ENCODE data around the gene TNNI3K. TPM values are rescaled to one million over a fixed set of nuclear protein-coding genes. Genes with fewer than 3 reads are reported as not detected.

Gene TNNI3K
- total RNA-seq, 1 donor from 2014 or later, result not detected

DNA sequence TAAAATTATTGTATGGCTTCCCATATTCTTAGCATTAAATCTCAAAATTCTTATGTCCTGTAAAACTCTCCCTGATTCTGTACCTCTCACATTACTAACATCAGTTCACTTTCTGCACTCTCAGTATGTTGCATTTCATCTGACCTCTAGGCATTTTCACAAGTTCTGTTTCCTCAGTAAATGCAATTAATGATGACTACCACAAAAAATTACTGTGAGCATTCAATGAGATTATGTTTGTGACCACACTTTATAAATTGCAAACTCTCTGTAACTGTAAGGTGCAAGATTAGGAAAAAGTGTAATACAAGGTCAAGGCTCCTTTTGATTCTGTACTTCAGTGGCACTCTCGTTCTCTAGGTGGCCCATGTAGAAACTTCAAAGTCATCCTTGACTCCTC is 216.8 kb downstream of the TNNI3K start:
- H3K27me3 Mint-ChIP-seq (ENCODE audit: unreplicated experiment), result no peaks in the 10 kb centered on the region
- H3K27ac Mint-ChIP-seq (ENCODE audit: unreplicated experiment), result no peak overlapping the region
- no peaks in the 10 kb centered on the region for H3K9me3 Mint-ChIP-seq (ENCODE audit: unreplicated experiment)
- H3K4me1 Mint-ChIP-seq (ENCODE audit: unreplicated experiment), result no peaks in the 10 kb centered on the region
- TF ChIP-seq, protein P1, sequence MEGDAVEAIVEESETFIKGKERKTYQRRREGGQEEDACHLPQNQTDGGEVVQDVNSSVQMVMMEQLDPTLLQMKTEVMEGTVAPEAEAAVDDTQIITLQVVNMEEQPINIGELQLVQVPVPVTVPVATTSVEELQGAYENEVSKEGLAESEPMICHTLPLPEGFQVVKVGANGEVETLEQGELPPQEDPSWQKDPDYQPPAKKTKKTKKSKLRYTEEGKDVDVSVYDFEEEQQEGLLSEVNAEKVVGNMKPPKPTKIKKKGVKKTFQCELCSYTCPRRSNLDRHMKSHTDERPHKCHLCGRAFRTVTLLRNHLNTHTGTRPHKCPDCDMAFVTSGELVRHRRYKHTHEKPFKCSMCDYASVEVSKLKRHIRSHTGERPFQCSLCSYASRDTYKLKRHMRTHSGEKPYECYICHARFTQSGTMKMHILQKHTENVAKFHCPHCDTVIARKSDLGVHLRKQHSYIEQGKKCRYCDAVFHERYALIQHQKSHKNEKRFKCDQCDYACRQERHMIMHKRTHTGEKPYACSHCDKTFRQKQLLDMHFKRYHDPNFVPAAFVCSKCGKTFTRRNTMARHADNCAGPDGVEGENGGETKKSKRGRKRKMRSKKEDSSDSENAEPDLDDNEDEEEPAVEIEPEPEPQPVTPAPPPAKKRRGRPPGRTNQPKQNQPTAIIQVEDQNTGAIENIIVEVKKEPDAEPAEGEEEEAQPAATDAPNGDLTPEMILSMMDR (IDR thresholded peaks at IDR 0.05), result no peak
- no peak overlapping the region for H3K4me3 Mint-ChIP-seq (ENCODE audit: unreplicated experiment)
- no peak for DNase-seq (ENCODE audit: extremely low spot score, unreplicated experiment)
- H3K36me3 Mint-ChIP-seq (ENCODE audit: unreplicated experiment), result no peaks in the 10 kb centered on the region

DNA sequence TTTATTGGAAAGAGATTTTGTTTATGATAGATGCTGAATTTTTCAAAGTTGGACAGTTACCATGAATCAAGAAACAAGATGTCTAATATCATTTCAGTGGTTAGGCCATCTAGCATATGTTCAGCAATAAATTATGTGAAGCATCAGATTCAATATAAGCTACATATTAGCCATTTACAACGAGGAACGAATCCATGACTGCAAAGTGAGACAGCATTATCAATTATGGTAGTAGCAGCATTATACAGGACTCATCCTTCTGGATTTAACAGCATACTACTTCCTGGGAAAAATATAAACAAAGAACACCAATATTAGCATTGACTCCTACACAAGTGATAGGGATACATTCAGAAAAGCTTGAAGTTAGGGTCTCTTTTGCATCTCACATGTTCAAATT is 218.1 kb downstream of the TNNI3K start:
- H3K9me3 Mint-ChIP-seq (ENCODE audit: unreplicated experiment), result no peaks in the 10 kb centered on the region

DNA sequence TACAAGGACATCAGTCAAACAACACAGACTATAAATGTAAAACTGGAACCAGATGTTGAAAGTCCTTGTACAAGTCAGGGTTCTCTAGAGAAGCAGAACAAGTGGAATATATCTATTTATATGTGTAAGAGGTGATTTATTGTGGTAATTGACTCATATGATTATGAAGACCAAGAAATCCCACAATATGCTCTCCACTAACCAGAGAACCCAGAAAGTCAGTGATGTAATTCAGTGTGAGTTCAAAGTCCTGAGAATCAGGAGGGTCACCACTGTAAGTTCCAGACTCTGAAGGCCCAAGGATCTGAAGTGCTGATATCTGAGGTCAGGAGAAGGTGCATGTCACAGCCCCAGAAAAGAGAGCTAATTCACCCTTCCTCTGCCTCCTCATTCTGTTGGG is 220.2 kb downstream of the TNNI3K start:
- H3K9me3 Mint-ChIP-seq (ENCODE audit: unreplicated experiment), result no peaks in the 10 kb centered on the region
- no peaks in the 10 kb centered on the region for H3K27me3 Mint-ChIP-seq (ENCODE audit: unreplicated experiment)
- no peaks in the 10 kb centered on the region for H3K36me3 Mint-ChIP-seq (ENCODE audit: unreplicated experiment)
- no peak overlapping the region for H3K4me3 Mint-ChIP-seq (ENCODE audit: unreplicated experiment)
- TF ChIP-seq, protein P1 (IDR thresholded peaks at IDR 0.05), result no peak
- no peak for DNase-seq (ENCODE audit: extremely low spot score, unreplicated experiment)
- H3K4me1 Mint-ChIP-seq (ENCODE audit: unreplicated experiment), result no peaks in the 10 kb centered on the region
- H3K27ac Mint-ChIP-seq (ENCODE audit: unreplicated experiment), result no peak overlapping the region

More for the DNA sequence above, 218.1 kb downstream of the TNNI3K start:
- H3K4me1 Mint-ChIP-seq (ENCODE audit: unreplicated experiment), result no peaks in the 10 kb centered on the region
- H3K4me3 Mint-ChIP-seq (ENCODE audit: unreplicated experiment), result no peak overlapping the region
- H3K27me3 Mint-ChIP-seq (ENCODE audit: unreplicated experiment), result no peaks in the 10 kb centered on the region
- TF ChIP-seq, protein P1 (IDR thresholded peaks at IDR 0.05), result no peak
- DNase-seq (ENCODE audit: extremely low spot score, unreplicated experiment), result no peak
- no peaks in the 10 kb centered on the region for H3K36me3 Mint-ChIP-seq (ENCODE audit: unreplicated experiment)
- no peak overlapping the region for H3K27ac Mint-ChIP-seq (ENCODE audit: unreplicated experiment)

DNA sequence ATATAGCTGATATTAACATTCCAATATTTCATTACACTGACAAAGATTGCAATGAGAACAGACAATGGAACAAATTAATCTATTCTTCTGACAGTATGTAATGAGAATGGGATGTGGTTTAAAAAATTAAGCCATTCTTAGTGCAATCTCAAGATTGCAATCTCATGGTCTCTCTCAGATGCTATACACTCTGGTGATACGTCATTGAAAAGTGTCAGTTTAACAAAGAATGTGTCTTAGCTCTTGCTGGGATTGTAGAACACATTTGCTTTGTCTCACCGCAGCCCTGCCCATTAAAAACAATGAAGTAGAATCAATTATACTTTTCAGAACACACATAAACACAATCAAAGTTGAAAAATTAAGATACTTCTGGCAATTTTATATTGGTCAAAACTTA is 222.1 kb downstream of the TNNI3K start:
- TF ChIP-seq, protein P1 (IDR thresholded peaks at IDR 0.05), result no peak
- no peaks in the 10 kb centered on the region for H3K9me3 Mint-ChIP-seq (ENCODE audit: unreplicated experiment)
- DNase-seq (ENCODE audit: extremely low spot score, unreplicated experiment), result no peak
- H3K4me3 Mint-ChIP-seq (ENCODE audit: unreplicated experiment), result no peak overlapping the region
- no peaks in the 10 kb centered on the region for H3K36me3 Mint-ChIP-seq (ENCODE audit: unreplicated experiment)
- no peaks in the 10 kb centered on the region for H3K27me3 Mint-ChIP-seq (ENCODE audit: unreplicated experiment)
- H3K27ac Mint-ChIP-seq (ENCODE audit: unreplicated experiment), result no peak overlapping the region
- no peaks in the 10 kb centered on the region for H3K4me1 Mint-ChIP-seq (ENCODE audit: unreplicated experiment)

DNA sequence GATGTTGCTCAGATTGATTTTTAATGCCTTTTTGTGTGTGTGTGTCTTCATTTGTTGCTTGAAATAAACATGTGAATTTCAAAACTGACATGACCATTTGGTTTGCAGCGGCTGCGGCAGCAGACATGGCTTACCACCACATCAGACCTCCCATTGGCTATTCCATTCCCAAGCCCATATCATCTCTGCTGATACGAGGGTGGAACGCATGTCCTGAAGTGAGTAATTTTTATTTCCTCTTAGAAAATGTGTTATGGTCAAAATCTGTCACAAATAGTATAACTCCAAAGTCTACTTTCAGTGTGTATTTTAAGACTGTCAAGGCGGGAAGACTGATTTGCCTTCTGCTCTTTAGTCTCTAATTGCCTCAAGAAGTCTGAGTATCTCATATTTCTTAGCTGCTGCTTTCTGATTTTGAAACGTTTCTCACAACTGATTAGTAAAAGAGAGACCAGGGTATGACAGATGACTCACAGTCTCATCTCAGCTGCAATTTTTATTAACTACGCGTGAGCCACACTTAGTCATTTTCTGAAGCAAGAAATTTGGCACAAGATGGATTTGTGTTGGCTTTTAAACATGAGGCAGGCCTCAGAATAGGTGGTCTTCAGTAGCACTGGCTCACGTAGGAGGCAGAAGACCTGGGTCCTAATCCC is 228.3 kb downstream of the TNNI3K start:
- H3K4me1 Mint-ChIP-seq (ENCODE audit: unreplicated experiment), result no peaks in the 10 kb centered on the region
- H3K27ac Mint-ChIP-seq (ENCODE audit: unreplicated experiment), result no peak overlapping the region
- H3K27me3 Mint-ChIP-seq (ENCODE audit: unreplicated experiment), result peaks cover 9% of the 10 kb centered on the region
- no peaks in the 10 kb centered on the region for H3K9me3 Mint-ChIP-seq (ENCODE audit: unreplicated experiment)
- DNase-seq (ENCODE audit: extremely low spot score, unreplicated experiment), result no peak
- no peak overlapping the region for H3K4me3 Mint-ChIP-seq (ENCODE audit: unreplicated experiment)
- H3K36me3 Mint-ChIP-seq (ENCODE audit: unreplicated experiment), result no peaks in the 10 kb centered on the region
- TF ChIP-seq, protein P1 (IDR thresholded peaks at IDR 0.05), result no peak

Measured in osteocyte (in vitro differentiated cells).